HepG2 (cell line): Measurements from ENCODE around the gene ATP9A. TPM values are rescaled to one million over a fixed set of nuclear protein-coding genes. Genes with fewer than 3 reads are reported as not detected.

ENCODE experiments used
- BRF2 ChIP-seq: sonication (generic); formaldehyde crosslinking; IDR thresholded peaks from 2 replicates; pipeline ENCODE4 v1.8.1; 2022; ENCODE audit warnings: mild to moderate bottlenecking, missing genetic modification reagents
- FOXM1 ChIP-seq: sonication (generic); formaldehyde crosslinking; IDR thresholded peaks from 2 replicates; pipeline ENCODE4 v1.5.0; 2020; ENCODE audit warnings: missing genetic modification reagents
- MYC ChIP-seq: sonication (generic); formaldehyde crosslinking; IDR thresholded peaks from 2 replicates; pipeline ENCODE4 v1.9.0; 2021; ENCODE audit warnings: missing genetic modification reagents, borderline replicate concordance
- NONO ChIP-seq, 2 experiments: fragments of 450-650 bp in 1 of 2; sonication (generic) in 1 of 2; formaldehyde crosslinking in 1 of 2; IDR thresholded peaks in 1 of 2; conservative IDR thresholded peaks in 1 of 2; 2 replicates each; pipeline versions ENCODE4 v1.6.1 to v1.8.0; 2017 to 2022; ENCODE audit warnings: mild to moderate bottlenecking in 1 of 2, missing genetic modification reagents in 1 of 2, moderate library complexity in 1 of 2
- PHF21A ChIP-seq: sonication (generic); formaldehyde crosslinking; IDR thresholded peaks from 2 replicates; pipeline ENCODE4 v1.5.0; 2020; ENCODE audit warnings: mild to moderate bottlenecking, missing genetic modification reagents
- RFX1 ChIP-seq: fragments of 450-650 bp; IDR thresholded peaks from 2 replicates; pipeline ENCODE4 v1.6.1; 2017
- ZBTB40 ChIP-seq, 2 experiments: fragments of 450-650 bp in 1 of 2; sonication (generic) in 1 of 2; formaldehyde crosslinking in 1 of 2; IDR thresholded peaks; 2 replicates each; pipeline versions ENCODE4 v1.6.1 to v1.8.0; 2016 to 2022; ENCODE audit warnings: antibody characterized with exemption in 1 of 2, mild to moderate bottlenecking in 1 of 2, missing genetic modification reagents in 1 of 2
- ZSCAN22 ChIP-seq: sonication (generic); formaldehyde crosslinking; IDR thresholded peaks from 2 replicates; pipeline ENCODE4 v1.4.0; 2020; ENCODE audit warnings: mild to moderate bottlenecking, missing genetic modification reagents
- ZSCAN31 ChIP-seq: sonication (generic); formaldehyde crosslinking; IDR thresholded peaks from 2 replicates; pipeline ENCODE4 v1.5.0; 2020; ENCODE audit warnings: low read depth, mild to moderate bottlenecking, missing genetic modification reagents
- polyA plus RNA-seq, 8 experiments: library from polyadenylated mRNA; depleted of rRNA in 3 of 8; stranded (reverse) in 7 of 8; unstranded in 1 of 8; fragments of >200 nt; fragmentation: Illumina TruSeq in 4 of 8; extraction: Trizol in 4 of 8; gene quantifications; 2 replicates each; pipeline versions ENCODE4 v1.2.1 to v1.2.3, GENCODE V29; 2011 to 2016; ENCODE audit warnings: low read depth in 4 of 8, missing spikeins in 1 of 8, mixed read lengths in 1 of 8; ENCODE audit not compliant: insufficient read depth in 1 of 8
- total RNA-seq, 5 experiments: library from RNA; depleted of rRNA; stranded (reverse); fragments of >200 nt; fragmentation: Illumina TruSeq; extraction: Trizol; gene quantifications; 2 replicates each; pipeline ENCODE4 v1.2.3, GENCODE V29; 2016; ENCODE audit warnings: low read depth in 1 of 5
- TF ChIP-seq, protein P1 (sequence below), 2 experiments: IDR thresholded peaks; 2 replicates each; pipeline ENCODE4 v1.6.1; 2011 to 2012; ENCODE audit warnings: low read length in 2 of 2, borderline replicate concordance in 1 of 2, low read depth in 1 of 2, mild to moderate bottlenecking in 1 of 2, moderate library complexity in 1 of 2

ATP9A gene
- total and polyA plus RNA-seq, 2 of the 13 experiments (the other 11 are each of a cell fraction or from before 2014, with no cell fraction given) = 11.8 to 18.5 TPM

- TF ChIP-seq PHF21A (CRISPR knock-in tag) (no peak; the same call in 1 of the 2 replicates), ZSCAN31 (CRISPR knock-in tag) (peak; percentile 46; the same call in 1 of the 2 replicates), FOXM1 (CRISPR knock-in tag) (no peak; the same call in 1 of the 2 replicates), MYC (CRISPR knock-in tag) (no peak; the same call in 1 of the 2 replicates), RFX1 (no peak), BRF2 (no peak), NONO (IDR thresholded peaks at IDR 0.05) (no peak), NONO (CRISPR knock-in tag; conservative IDR thresholded peaks at IDR 0.05) (no peak), ZSCAN22 (CRISPR knock-in tag) (no peak), ZBTB40 (IDR thresholded peaks at IDR 0.05) (no peak), ZBTB40 (CRISPR knock-in tag; IDR thresholded peaks at IDR 0.05) (no peak)
- TF ChIP-seq, protein P1, sequence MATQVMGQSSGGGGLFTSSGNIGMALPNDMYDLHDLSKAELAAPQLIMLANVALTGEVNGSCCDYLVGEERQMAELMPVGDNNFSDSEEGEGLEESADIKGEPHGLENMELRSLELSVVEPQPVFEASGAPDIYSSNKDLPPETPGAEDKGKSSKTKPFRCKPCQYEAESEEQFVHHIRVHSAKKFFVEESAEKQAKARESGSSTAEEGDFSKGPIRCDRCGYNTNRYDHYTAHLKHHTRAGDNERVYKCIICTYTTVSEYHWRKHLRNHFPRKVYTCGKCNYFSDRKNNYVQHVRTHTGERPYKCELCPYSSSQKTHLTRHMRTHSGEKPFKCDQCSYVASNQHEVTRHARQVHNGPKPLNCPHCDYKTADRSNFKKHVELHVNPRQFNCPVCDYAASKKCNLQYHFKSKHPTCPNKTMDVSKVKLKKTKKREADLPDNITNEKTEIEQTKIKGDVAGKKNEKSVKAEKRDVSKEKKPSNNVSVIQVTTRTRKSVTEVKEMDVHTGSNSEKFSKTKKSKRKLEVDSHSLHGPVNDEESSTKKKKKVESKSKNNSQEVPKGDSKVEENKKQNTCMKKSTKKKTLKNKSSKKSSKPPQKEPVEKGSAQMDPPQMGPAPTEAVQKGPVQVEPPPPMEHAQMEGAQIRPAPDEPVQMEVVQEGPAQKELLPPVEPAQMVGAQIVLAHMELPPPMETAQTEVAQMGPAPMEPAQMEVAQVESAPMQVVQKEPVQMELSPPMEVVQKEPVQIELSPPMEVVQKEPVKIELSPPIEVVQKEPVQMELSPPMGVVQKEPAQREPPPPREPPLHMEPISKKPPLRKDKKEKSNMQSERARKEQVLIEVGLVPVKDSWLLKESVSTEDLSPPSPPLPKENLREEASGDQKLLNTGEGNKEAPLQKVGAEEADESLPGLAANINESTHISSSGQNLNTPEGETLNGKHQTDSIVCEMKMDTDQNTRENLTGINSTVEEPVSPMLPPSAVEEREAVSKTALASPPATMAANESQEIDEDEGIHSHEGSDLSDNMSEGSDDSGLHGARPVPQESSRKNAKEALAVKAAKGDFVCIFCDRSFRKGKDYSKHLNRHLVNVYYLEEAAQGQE (IDR thresholded peaks at IDR 0.05; ENCODE audit: borderline replicate concordance in 1 of 2, low read depth in 1 of 2, low read length in 2 of 2) = peak in 1 of 2 experiments; percentile 21; a peak in 1 of 4 replicates
These were observed 960 bp downstream of the ATP9A start (continued) for GRCh38 chr20:51766994-51767866.
